Measurements from ENCODE around the gene HMX1. TPM values are rescaled to one million over a fixed set of nuclear protein-coding genes. Genes with fewer than 3 reads are reported as not detected.

The HMX1 gene
- total and polyA plus RNA-seq, 2 experiments from 2014 or later: not detected

DNA sequence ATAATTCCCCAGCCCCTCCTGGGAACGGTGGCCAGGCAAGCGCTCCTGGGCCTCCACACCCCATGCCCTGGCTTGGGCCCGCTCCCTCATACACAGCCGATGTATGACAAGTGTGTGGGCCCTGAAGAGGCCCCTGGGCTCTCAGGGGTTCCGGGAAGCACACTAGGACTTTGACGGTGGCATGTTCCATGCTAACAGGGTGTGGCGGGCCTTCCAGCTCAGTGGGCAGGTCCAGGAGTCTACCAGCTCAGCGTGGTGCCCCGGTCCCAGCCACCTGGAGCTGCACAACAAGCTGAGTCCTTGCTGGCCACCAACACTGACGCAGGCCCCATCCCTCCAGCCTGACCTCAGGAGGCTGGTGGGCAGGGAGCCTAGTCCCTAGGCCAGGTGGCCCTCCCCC is 24.4 kb upstream of the HMX1 start:
- Histone ChIP-seq H4K20me1 (ENCODE audit: insufficient read depth, poor library complexity, severe bottlenecking) (no peaks in the 10 kb centered on the region), H3K36me3 (replicated peaks; ENCODE audit: insufficient read depth, low read depth) (no peaks in the 10 kb centered on the region), H3K27ac (no peak overlapping the region), H3K4me2 (no peak overlapping the region), H3K9me3 (ENCODE audit: low read depth) (no peaks in the 10 kb centered on the region), H2AFZ (no peak overlapping the region), H3K9me2 (replicated peaks; ENCODE audit: insufficient read depth) (no peaks in the 10 kb centered on the region), H3K4me1 (ENCODE audit: insufficient read depth) (peaks cover 4% of the 10 kb centered on the region), H3K79me2 (no peaks in the 10 kb centered on the region), H3K4me3 (no peak overlapping the region), H3K27me3 (peaks cover 71% of the 10 kb centered on the region)
- DNase-seq (ENCODE audit: low spot score): no peak
- TF ChIP-seq EZH2 (IDR thresholded peaks at IDR 0.05; ENCODE audit: borderline replicate concordance) (no peak), EZH2phosphoT487 (IDR thresholded peaks at IDR 0.05; ENCODE audit: low read depth, severe bottlenecking, unreplicated experiment) (no peak)
- TF ChIP-seq, protein P1, sequence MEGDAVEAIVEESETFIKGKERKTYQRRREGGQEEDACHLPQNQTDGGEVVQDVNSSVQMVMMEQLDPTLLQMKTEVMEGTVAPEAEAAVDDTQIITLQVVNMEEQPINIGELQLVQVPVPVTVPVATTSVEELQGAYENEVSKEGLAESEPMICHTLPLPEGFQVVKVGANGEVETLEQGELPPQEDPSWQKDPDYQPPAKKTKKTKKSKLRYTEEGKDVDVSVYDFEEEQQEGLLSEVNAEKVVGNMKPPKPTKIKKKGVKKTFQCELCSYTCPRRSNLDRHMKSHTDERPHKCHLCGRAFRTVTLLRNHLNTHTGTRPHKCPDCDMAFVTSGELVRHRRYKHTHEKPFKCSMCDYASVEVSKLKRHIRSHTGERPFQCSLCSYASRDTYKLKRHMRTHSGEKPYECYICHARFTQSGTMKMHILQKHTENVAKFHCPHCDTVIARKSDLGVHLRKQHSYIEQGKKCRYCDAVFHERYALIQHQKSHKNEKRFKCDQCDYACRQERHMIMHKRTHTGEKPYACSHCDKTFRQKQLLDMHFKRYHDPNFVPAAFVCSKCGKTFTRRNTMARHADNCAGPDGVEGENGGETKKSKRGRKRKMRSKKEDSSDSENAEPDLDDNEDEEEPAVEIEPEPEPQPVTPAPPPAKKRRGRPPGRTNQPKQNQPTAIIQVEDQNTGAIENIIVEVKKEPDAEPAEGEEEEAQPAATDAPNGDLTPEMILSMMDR (IDR thresholded peaks at IDR 0.05; ENCODE audit: poor library complexity): no peak
- WGBS (ENCODE audit: low lambda C conversion rate, missing lambda C conversion rate): 91% methylated on average over 10 of the region's 10 CpGs

DNA sequence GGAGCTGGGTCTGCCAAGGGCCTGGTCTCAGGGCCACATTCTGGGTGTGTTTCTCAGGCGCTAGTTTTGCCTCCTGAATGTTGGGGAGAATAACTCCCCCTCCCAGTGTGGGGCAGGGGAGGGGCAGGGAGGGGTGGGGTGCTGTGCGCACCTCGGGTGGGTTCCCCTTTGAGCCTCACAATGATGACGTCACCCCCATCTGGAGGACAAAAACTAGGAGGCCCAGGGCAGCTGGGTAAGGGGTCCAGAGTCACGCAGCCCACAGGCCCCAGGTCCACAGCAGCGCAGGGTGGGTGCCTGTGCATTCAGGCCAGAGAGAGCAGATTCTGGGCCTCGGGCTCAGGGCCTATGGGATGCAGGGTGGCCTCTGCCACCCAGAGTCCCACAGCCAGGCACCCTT is 23.7 kb upstream of the HMX1 start:
- H3K27ac ChIP-seq: no peak overlapping the region
- H3K79me2 ChIP-seq: no peaks in the 10 kb centered on the region
- no peak overlapping the region for H2AFZ ChIP-seq
- peaks cover 78% of the 10 kb centered on the region for H3K27me3 ChIP-seq
- no peaks in the 10 kb centered on the region for H4K20me1 ChIP-seq (ENCODE audit: insufficient read depth, poor library complexity, severe bottlenecking)
- peaks cover 4% of the 10 kb centered on the region for H3K4me1 ChIP-seq (ENCODE audit: insufficient read depth)
- H3K9me2 ChIP-seq (replicated peaks; ENCODE audit: insufficient read depth): no peaks in the 10 kb centered on the region
- no peak overlapping the region for H3K4me3 ChIP-seq
- DNase-seq (ENCODE audit: low spot score): no peak
- H3K36me3 ChIP-seq (replicated peaks; ENCODE audit: insufficient read depth, low read depth): no peaks in the 10 kb centered on the region
- 95% methylated on average over 5 of the region's 7 CpGs for WGBS (ENCODE audit: low lambda C conversion rate, missing lambda C conversion rate)
- H3K9me3 ChIP-seq (ENCODE audit: low read depth): no peaks in the 10 kb centered on the region
- no peak overlapping the region for H3K4me2 ChIP-seq
- TF ChIP-seq EZH2 (IDR thresholded peaks at IDR 0.05; ENCODE audit: borderline replicate concordance): no peak
- TF ChIP-seq, protein P1 (IDR thresholded peaks at IDR 0.05; ENCODE audit: poor library complexity): no peak
- TF ChIP-seq EZH2phosphoT487 (IDR thresholded peaks at IDR 0.05; ENCODE audit: low read depth, severe bottlenecking, unreplicated experiment): no peak

DNA sequence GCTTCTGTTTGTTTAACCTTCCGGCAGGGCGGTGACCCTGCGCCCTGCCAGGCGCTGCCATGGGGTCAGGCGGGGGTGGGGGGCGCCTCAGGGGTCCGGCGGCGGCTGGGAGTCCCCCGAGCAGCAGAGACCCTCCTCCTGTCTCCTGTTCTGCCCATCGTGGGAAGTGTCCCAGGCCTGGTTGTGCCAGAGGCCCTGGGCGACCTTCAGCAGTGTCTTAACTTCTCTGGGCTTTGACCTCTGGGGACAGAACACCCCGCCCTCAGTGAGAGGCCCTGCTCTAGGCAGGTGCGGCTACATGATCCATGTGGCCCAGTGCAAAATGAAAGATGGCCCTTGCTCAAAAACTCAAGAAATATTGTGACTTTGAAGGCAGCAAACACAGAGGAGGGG is 22.8 kb upstream of the HMX1 start:
- Histone ChIP-seq H3K27ac (no peak overlapping the region), H3K9me3 (ENCODE audit: low read depth) (no peaks in the 10 kb centered on the region), H4K20me1 (ENCODE audit: insufficient read depth, poor library complexity, severe bottlenecking) (no peaks in the 10 kb centered on the region), H3K4me3 (no peak overlapping the region), H3K4me1 (ENCODE audit: insufficient read depth) (peaks cover 4% of the 10 kb centered on the region), H3K4me2 (peak overlapping the region; percentile 64), H3K36me3 (replicated peaks; ENCODE audit: insufficient read depth, low read depth) (no peaks in the 10 kb centered on the region), H2AFZ (no peak overlapping the region), H3K27me3 (peaks cover 85% of the 10 kb centered on the region), H3K9me2 (replicated peaks; ENCODE audit: insufficient read depth) (no peaks in the 10 kb centered on the region), H3K79me2 (no peaks in the 10 kb centered on the region)
- DNase-seq (ENCODE audit: low spot score): no peak
- no peak for TF ChIP-seq EZH2 (IDR thresholded peaks at IDR 0.05; ENCODE audit: borderline replicate concordance)
- TF ChIP-seq EZH2phosphoT487 (IDR thresholded peaks at IDR 0.05; ENCODE audit: low read depth, severe bottlenecking, unreplicated experiment): no peak
- TF ChIP-seq, protein P1 (IDR thresholded peaks at IDR 0.05; ENCODE audit: poor library complexity): no peak
- WGBS (ENCODE audit: low lambda C conversion rate, missing lambda C conversion rate): 27% methylated on average over 5 of the region's 14 CpGs

All from hepatocyte (in vitro differentiated cells).